Panc1 (cell line): ENCODE measurements around the gene MCCC2.

Experiments used
- POLR2AphosphoS5 ChIP-seq: IDR thresholded peaks from 2 replicates; pipeline ENCODE4 v1.6.1; 2012; ENCODE audit warnings: mild to moderate bottlenecking, low read depth, low read length, moderate library complexity
- TF ChIP-seq, protein P1 (sequence below): fragments of 450-650 bp; IDR thresholded peaks from 2 replicates; pipeline ENCODE4 v1.5.1; 2017; ENCODE audit warnings: mild to moderate bottlenecking

DNA sequence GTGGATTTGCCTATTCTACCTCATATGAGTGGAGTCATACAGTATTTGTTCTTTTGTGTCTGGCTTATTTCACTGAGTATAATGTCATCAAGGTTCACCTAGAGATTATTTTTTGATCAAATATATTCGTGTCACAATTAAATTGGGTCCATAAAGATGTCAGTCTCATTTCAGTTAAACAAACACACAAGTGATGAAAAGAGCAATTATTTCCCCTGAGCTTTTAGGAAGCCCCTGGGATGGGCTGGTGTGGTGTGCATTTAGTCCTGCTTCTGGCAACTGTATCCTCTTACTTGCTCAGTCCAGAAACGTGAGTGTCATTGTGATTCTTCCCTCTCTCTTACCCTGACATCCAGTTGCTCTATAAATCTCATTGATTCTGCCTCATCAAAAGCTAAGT lies 79.2 kb downstream of the MCCC2 start:
- TF ChIP-seq, protein P1, sequence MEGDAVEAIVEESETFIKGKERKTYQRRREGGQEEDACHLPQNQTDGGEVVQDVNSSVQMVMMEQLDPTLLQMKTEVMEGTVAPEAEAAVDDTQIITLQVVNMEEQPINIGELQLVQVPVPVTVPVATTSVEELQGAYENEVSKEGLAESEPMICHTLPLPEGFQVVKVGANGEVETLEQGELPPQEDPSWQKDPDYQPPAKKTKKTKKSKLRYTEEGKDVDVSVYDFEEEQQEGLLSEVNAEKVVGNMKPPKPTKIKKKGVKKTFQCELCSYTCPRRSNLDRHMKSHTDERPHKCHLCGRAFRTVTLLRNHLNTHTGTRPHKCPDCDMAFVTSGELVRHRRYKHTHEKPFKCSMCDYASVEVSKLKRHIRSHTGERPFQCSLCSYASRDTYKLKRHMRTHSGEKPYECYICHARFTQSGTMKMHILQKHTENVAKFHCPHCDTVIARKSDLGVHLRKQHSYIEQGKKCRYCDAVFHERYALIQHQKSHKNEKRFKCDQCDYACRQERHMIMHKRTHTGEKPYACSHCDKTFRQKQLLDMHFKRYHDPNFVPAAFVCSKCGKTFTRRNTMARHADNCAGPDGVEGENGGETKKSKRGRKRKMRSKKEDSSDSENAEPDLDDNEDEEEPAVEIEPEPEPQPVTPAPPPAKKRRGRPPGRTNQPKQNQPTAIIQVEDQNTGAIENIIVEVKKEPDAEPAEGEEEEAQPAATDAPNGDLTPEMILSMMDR, result no peak
- TF ChIP-seq POLR2AphosphoS5, result no peak
